ENCODE measurements around the gene FBXL22.

- TF ChIP-seq E2F6 (IDR thresholded peaks at IDR 0.05) = no peak
- no peak for TF ChIP-seq POU5F1 (IDR thresholded peaks at IDR 0.05; ENCODE audit: low read depth, low read length)
- TF ChIP-seq CTCF (IDR thresholded peaks at IDR 0.05; ENCODE audit: control extremely low read depth in 1 of 3, insufficient read depth in 1 of 3, low read depth in 1 of 3, low read length in 3 of 3) = no peak
- no peak for TF ChIP-seq RXRA (IDR thresholded peaks at IDR 0.05; ENCODE audit: insufficient read depth, low read depth, low read length)
- TF ChIP-seq RFX5 (IDR thresholded peaks at IDR 0.05; ENCODE audit: borderline replicate concordance, low read depth, low read length) = no peak
- TF ChIP-seq POLR2AphosphoS5 (IDR thresholded peaks at IDR 0.05; ENCODE audit: low read depth, low read length) = no peak
- TF ChIP-seq EZH2 (IDR thresholded peaks at IDR 0.05; ENCODE audit: low read depth, low read length, severe bottlenecking) = no peak
- TF ChIP-seq POLR2A (IDR thresholded peaks at IDR 0.05; ENCODE audit: control extremely low read depth in 1 of 2, low read depth in 2 of 2, low read length in 2 of 2) = no peak
- no peak for TF ChIP-seq PHF8 (conservative IDR thresholded peaks at IDR 0.05; ENCODE audit: low read depth, low read length)
- TF ChIP-seq HDAC2 (IDR thresholded peaks at IDR 0.05; ENCODE audit: borderline replicate concordance in 1 of 2, low read depth in 2 of 2, low read length in 2 of 2) = no peak
- TF ChIP-seq TAF1 (IDR thresholded peaks at IDR 0.05; ENCODE audit: low read depth, low read length) = no peak
Measured at GRCh38 chr15:63605816-63606215, 8.6 kb downstream of the FBXL22 start.

All from H1 (cell line).